HG02870 (cell line): ENCODE results near the gene CRYBG3.

Experiments used
- ATAC-seq: cut with Tn5 transposase; IDR thresholded peaks from one replicate; pipeline ENCODE4 v1.9.1; 2021; ENCODE audit warnings: mild to moderate bottlenecking, moderate library complexity; ENCODE audit not compliant: unreplicated experiment

The CRYBG3 gene

DNA sequence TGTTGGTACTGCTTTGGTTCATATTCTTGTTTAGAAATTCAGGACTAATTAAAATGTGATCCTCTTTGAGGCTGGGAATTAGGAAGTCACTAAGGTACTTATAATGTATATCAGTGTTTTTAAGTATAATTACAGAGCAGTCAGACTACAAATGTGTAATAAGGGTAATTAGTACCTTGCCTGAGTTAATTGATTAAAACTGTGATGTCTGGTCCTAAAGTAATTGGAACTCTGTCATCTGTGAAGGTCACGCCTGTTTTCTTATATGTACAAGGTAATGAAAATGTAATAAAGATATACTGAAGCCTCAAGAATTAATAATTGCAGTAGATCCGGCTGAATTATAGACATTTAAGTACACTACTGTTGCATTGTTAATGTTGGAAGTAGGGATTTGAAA is 117.6 kb downstream of the CRYBG3 start:
- ATAC-seq = no peak

DNA sequence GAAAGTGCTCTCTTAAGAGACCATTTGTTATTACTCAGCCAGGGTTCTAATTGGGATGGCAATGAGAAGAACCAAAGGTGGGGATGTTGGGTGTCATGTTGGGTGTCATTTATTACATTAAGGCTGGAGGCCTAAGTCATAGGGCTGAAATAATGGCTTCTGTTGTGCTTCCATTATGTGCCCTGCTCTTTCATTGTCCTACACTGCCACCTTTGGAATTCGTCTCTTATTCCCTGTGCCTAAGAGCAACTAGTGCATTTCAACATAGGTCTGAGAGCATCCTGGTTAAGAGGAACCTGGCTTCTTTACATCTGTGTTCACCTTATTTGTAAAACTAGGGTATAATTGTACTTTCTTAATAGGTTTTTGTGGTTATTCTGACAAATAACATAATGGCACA is 118.2 kb downstream of the CRYBG3 start:
- ATAC-seq = no peak

DNA sequence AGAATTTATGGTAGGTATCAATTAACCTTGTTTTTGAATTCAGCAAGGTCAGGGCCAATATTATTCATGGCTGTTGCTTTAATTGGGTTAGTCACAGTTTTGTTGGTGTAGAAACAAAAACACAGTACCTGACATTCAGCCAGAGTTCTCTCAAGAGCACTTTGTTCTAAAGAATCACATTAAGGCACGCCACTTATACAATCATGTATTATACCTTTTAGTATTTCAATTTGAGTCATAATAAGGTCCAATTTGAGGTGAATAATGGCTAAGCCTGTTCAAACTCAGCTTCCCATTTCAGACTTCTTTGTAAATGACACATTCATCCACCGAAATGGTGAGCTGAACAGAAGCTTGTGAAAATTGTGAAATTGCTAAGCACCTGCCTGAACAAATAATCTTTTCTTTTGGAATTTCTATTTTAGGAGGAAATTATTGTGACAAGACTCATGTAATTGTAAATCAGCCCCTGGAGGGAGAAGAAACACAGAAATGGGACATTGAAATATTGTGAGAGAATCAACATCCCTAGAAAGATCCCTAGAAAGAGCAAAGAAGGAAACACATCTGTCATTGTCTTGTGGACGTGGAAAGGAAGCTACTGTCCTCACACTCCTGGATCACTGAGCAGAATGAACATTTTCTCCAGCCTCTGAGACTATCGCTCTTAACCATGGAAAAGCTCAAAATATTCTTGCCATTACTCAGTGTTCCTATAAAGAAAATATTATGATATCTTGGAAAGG is 121.2 kb downstream of the CRYBG3 start:
- no peak for ATAC-seq

DNA sequence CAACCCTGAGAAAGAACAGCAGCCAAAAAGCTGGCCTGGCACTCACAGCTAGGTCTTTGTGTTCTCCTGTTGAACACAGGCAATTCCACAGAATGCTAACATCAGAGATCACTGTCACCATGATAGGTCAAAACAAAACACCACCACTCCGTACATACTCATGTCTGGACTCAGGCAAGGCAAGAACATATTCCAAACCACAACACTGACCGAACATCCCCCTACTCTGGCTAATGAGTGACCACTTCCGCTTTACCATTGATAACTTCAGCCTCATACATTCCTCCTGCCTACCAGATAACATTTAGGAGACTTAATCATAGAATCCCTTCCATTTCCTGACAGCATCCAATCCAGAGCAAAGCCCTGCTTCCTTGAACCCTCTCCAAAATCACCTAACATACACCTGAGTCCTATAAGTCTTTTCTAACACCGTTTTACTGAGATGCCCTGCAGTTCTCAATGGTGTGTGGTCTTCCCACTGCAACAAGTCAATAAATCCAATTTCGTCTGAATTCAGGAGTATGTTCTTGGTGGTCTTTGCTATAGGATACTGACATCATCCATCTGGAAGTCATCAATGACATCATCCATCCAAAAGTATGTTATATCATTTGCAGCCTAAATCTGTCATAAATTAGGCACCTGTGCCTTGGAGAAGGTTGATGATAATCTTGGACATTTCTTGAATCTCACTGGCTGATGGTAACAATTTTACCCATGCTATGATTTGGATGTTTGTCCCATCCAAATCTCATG is 126.7 kb downstream of the CRYBG3 start:
- ATAC-seq = no peak

GRCh38 chr3:97949110-97949485 is 127.3 kb downstream of the CRYBG3 start:
- ATAC-seq = no peak

GRCh38 chr3:97949743-97950142 is 127.9 kb downstream of the CRYBG3 start:
- no peak for ATAC-seq

DNA sequence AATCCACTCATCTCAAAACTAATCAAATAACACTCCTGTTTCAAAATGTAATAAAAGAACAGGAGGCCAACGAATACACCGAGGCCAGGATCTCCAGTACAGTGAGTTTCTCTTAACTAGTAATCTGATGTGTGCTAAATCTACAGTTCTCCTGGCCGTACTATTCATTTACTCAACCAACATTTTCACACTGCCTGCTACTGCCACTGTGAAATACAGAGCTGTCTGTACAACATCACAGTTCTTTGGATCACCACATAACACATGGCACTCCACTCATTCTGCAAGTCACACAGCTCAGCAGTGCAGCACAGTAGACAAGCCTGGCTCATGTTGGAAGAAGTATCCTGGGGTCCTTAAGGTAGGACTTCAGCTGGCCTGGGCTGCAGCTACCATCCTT is 128.5 kb downstream of the CRYBG3 start:
- no peak for ATAC-seq

GRCh38 chr3:97952280-97952679 is 130.5 kb downstream of the CRYBG3 start:
- no peak for ATAC-seq

GRCh38 chr3:97952872-97953271 is 131.1 kb downstream of the CRYBG3 start:
- no peak for ATAC-seq

GRCh38 chr3:97954228-97954827 is 132.5 kb downstream of the CRYBG3 start:
- peak; percentile 73 for ATAC-seq

GRCh38 chr3:97956051-97956450 is 134.2 kb downstream of the CRYBG3 start:
- no peak for ATAC-seq

GRCh38 chr3:97957617-97958311 is 136.0 kb downstream of the CRYBG3 start:
- no peak for ATAC-seq

DNA sequence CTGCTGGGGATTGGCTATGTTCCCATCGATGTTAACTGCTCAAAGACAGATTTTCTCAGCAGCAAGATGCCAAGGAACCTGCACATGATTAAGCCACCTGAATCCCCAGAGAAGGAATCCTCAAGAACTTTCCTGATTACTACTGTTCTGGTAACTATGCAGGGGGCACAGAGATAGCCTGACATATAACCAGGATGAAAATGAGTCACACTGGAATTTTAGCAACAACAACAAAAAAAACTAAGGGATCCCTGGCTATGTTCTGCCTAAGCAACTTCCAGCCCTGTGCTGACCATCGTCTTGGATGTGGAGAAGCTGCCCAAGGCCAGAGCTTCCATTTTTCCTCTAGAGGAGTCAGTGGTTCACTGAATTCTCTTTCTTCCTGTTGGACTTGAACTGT is 136.6 kb downstream of the CRYBG3 start:
- no peak for ATAC-seq

DNA sequence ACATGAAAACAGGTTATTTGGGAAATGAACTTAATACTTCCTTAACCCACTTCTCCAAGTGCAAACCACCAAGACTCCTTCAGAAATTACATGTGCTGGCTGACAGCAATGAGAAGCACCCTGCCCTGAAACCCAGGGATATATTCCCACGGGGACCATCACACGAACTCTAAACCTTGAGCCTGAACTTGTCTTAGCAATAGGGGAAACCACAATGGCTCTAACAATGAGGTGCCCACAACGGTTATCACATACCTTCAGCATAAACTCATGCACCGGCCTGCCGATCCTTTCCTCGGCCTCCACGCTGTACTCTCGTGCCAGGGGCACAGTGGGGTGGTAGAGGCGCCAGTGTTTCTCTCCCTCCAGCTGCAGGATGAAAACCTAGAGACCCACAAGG is 137.0 kb downstream of the CRYBG3 start:
- ATAC-seq = no peak

DNA sequence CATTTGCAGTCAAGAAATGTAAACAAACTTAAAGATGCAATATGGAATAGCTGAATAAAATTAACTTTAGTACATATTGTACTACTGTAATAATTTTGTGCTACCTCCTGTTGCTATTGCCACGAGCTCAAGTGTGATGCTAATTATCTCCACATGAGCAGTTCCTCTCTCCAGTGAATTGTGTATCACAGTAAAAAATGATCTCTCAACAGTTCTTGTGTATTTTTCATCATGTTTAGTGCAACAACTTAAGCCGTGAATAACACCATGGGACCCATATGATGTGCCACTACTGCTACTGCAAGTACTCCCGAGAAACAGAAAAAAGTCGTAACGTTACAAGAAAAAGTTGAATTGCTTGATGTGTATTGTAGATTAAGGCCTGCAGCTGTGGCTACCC is 138.1 kb downstream of the CRYBG3 start:
- no peak for ATAC-seq

DNA sequence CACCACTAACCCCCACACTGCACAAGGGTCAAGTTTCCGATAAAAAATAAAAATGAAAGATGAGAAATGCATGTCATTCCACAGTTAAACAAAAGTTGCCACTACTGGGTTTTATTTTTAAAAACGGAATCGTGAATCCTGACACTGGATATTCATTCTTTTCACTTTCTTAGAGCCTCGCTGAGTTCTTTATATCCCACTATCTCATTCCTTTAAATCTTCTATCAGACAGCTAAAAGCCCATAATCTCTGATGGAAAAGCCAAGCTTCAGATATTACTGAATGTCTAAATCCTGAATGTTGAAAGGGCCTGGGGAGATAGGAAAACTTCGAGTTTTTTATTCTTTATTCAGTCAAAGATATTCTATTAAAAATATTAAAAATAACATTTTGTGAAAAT is 138.7 kb downstream of the CRYBG3 start:
- ATAC-seq = no peak

- ATAC-seq = no peak
These were observed 139.4 kb downstream of the CRYBG3 start for GRCh38 chr3:97960993-97961766.

DNA sequence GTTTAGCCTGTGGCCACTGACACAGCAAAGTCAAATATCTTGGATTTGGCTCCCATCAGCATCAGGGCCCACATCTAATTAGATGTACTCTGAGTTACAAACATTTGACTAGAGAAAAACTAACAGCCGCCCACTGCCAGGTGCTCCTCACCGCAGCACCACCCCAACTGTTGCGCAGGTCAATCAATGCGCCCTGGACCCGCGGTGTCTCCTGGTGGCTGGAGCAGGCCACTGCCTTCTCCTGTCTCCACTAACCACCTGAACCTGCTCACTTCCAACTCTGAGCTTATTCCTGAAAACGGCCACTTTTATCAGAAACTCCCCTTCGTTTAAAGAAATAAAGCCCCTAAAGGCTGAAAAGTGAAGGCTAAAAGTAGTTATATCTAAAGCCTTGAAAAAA is 146.2 kb downstream of the CRYBG3 start:
- ATAC-seq = no peak

DNA sequence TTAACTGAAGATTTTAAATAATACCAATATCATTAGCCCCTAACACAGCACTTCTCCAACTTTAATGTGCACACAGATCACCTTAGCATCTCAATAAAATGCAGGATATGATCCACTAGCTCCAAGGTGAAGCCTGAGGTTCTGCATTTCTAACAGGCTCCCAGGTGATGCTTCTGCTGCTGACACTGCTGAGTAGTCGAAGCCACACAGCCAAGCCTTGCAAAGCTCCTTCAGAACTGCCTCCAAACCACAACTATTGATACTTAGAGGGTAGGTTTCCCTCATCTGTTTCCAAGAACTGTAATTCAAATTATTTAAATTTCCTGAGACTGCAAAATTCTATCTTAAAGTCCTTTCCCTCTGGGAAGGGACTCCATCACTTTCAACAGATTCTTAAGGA is 146.6 kb downstream of the CRYBG3 start:
- no peak for ATAC-seq

GRCh38 chr3:97969541-97969940 is 147.7 kb downstream of the CRYBG3 start:
- ATAC-seq = no peak

DNA sequence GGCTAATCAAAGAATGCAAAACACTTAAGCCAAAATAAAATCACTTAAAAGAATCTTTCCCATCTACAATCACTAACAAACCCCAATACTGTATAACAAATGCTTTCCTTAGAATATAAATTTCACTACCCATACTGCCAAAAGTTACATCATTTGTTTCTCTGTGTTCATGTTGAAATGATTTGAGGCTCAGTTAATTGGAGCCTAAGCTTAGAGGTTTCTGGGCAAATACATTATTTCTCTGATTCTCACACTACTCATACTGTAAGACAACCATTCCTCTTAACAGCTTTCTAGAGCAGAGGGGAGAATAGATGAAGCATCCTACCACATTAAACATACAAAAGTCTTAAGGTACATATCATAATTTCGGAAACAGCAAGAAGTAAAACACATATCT is 148.3 kb downstream of the CRYBG3 start:
- no peak for ATAC-seq
